CD14-positive monocyte (primary cell): ENCODE data around the gene TCIRG1. TPM values are rescaled to one million over a fixed set of nuclear protein-coding genes. Genes with fewer than 3 reads are reported as not detected.

Source experiments
- DNase-seq, 3 donors: peaks; one replicate each; pipeline ENCODE4 v3.0.0-alpha.2; 2011 to 2022
- H2AFZ ChIP-seq: 2 replicates; pipeline ENCODE4 v1.6.0; 2012; ENCODE audit warnings: mild to moderate bottlenecking, low read depth, low read length, inconsistent platforms; ENCODE audit not compliant: insufficient read depth, poor library complexity, severe bottlenecking
- H3K27ac ChIP-seq, 2 donors: 1 replicate in 1 of 2; 2 replicates in 1 of 2; pipeline ENCODE4 v1.5.1; 2012 to 2013; ENCODE audit warnings: low read length in 2 of 2, control low read depth in 1 of 2, inconsistent platforms in 1 of 2, low read depth in 1 of 2, mild to moderate bottlenecking in 1 of 2
- H3K27me3 ChIP-seq, 2 donors: one replicate each; pipeline versions ENCODE4 v1.6.0 to v1.6.1; 2011 to 2013; ENCODE audit warnings: low read length in 2 of 2; ENCODE audit not compliant: control insufficient read depth in 2 of 2, insufficient read depth in 2 of 2
- H3K36me3 ChIP-seq, 2 donors: replicated peaks in 1 of 2; 1 replicate in 1 of 2; 2 replicates in 1 of 2; pipeline versions ENCODE4 v1.5.1 to v1.6.1; 2012 to 2013; ENCODE audit warnings: low read length in 2 of 2, control low read depth in 1 of 2, inconsistent platforms in 1 of 2, mild to moderate bottlenecking in 1 of 2; ENCODE audit not compliant: insufficient read depth in 2 of 2, control insufficient read depth in 1 of 2
- H3K4me1 ChIP-seq, 2 donors: 1 replicate in 1 of 2; 2 replicates in 1 of 2; pipeline versions ENCODE4 v1.5.1 to v1.6.1; 2012 to 2013; ENCODE audit warnings: low read length in 2 of 2, control low read depth in 1 of 2, inconsistent platforms in 1 of 2, mild to moderate bottlenecking in 1 of 2, moderate library complexity in 1 of 2; ENCODE audit not compliant: insufficient read depth in 2 of 2, control insufficient read depth in 1 of 2
- H3K4me2 ChIP-seq: replicated peaks from 2 replicates; pipeline ENCODE3; 2012; ENCODE audit warnings: low read length, moderate library complexity, mild to moderate bottlenecking; ENCODE audit not compliant: poor library complexity, severe bottlenecking; ENCODE audit errors: extremely low read depth
- H3K4me3 ChIP-seq, 3 experiments: fragments of 200-600 bp in 1 of 3; sonication (generic) in 1 of 3; replicated peaks in 1 of 3; 1 replicate in 2 of 3; 2 replicates in 1 of 3; pipeline ENCODE4 v1.5.1; 2011 to 2013; ENCODE audit warnings: low read length in 3 of 3, mild to moderate bottlenecking in 3 of 3, control low read depth in 2 of 3, low read depth in 2 of 3, inconsistent platforms in 1 of 3, moderate library complexity in 1 of 3
- H3K79me2 ChIP-seq: 2 replicates; pipeline ENCODE4 v1.6.0; 2012; ENCODE audit warnings: mild to moderate bottlenecking, control low read depth, inconsistent platforms, low read length, moderate library complexity; ENCODE audit not compliant: insufficient read depth
- H3K9ac ChIP-seq: 2 replicates; pipeline ENCODE4 v1.6.0; 2017; ENCODE audit warnings: low read length, mild to moderate bottlenecking; ENCODE audit not compliant: insufficient read depth, poor library complexity, severe bottlenecking
- H3K9me3 ChIP-seq, 2 donors: replicated peaks in 1 of 2; 1 replicate in 1 of 2; 2 replicates in 1 of 2; pipeline versions ENCODE4 v1.5.1 to v1.6.1; 2012 to 2013; ENCODE audit warnings: low read length in 2 of 2, control low read depth in 1 of 2; ENCODE audit not compliant: control insufficient read depth in 1 of 2, insufficient read depth in 1 of 2
- H4K20me1 ChIP-seq: 2 replicates; pipeline ENCODE4 v1.6.0; 2012; ENCODE audit warnings: mild to moderate bottlenecking, low read length, control low read depth, moderate library complexity; ENCODE audit not compliant: insufficient read depth
- H3K27ac Mint-ChIP-seq, 7 donors: one replicate each; pipeline ENCODE4 v1.8.0; 2020; ENCODE audit warnings: mild to moderate bottlenecking in 7 of 7, mixed read lengths in 7 of 7, moderate library complexity in 6 of 7, inconsistent platforms in 2 of 7
- H3K27me3 Mint-ChIP-seq, 3 donors: one replicate each; pipeline ENCODE4 v1.8.0; 2021 to 2022; ENCODE audit warnings: low read depth in 3 of 3, mild to moderate bottlenecking in 3 of 3, mixed read lengths in 3 of 3, moderate library complexity in 3 of 3, inconsistent platforms in 1 of 3
- H3K36me3 Mint-ChIP-seq, 2 donors: one replicate each; pipeline ENCODE4 v1.8.0; 2020; ENCODE audit warnings: mixed read lengths in 2 of 2, inconsistent platforms in 1 of 2, mild to moderate bottlenecking in 1 of 2
- H3K4me1 Mint-ChIP-seq: one replicate; pipeline ENCODE4 v1.8.0; 2020; ENCODE audit warnings: mild to moderate bottlenecking, mixed read lengths
- H3K4me3 Mint-ChIP-seq, 2 donors: one replicate each; pipeline ENCODE4 v1.8.0; 2020; ENCODE audit warnings: mild to moderate bottlenecking in 2 of 2, mixed read lengths in 2 of 2, moderate library complexity in 1 of 2
- H3K9me3 Mint-ChIP-seq, 7 donors: one replicate each; pipeline ENCODE4 v1.8.0; 2020 to 2022; ENCODE audit warnings: mixed read lengths in 7 of 7, mild to moderate bottlenecking in 6 of 7, moderate library complexity in 6 of 7, inconsistent platforms in 2 of 7
- WGBS: methylation state at CpG from one replicate; pipeline ENCODE4 v1.1.5; 2013; ENCODE audit warnings: missing lambda C conversion rate; ENCODE audit not compliant: insufficient coverage; 5-methylcytosine and 5-hydroxymethylcytosine counted together
- intact Hi-C, 2 donors: fragments of 100-400 bp; cut with micrococcal nuclease; formaldehyde crosslinking; loops; one replicate each; pipeline versions ENCODE4 v1.15.0 to v1.15.1; 2023
- polyA plus RNA-seq, 3 donors: library from polyadenylated mRNA; depleted of rRNA in 1 of 3; unstranded in 2 of 3; stranded (reverse) in 1 of 3; fragments of 300-500 nt in 2 of 3; fragments of >200 nt in 1 of 3; fragmentation: Illumina TruSeq in 2 of 3; gene quantifications; 1 replicate in 2 of 3; 2 replicates in 1 of 3; pipeline ENCODE4 v1.2.3, GENCODE V29; 2012 to 2021
- TF ChIP-seq, protein P1 (sequence below): fragments of 200-600 bp; IDR thresholded peaks from one replicate; pipeline ENCODE4 v1.8.0; 2022; ENCODE audit warnings: antibody characterized with exemption, mild to moderate bottlenecking

The TCIRG1 gene
- polyA plus RNA-seq, 3 donors, result 197 to 1,286 (median 225) TPM

DNA sequence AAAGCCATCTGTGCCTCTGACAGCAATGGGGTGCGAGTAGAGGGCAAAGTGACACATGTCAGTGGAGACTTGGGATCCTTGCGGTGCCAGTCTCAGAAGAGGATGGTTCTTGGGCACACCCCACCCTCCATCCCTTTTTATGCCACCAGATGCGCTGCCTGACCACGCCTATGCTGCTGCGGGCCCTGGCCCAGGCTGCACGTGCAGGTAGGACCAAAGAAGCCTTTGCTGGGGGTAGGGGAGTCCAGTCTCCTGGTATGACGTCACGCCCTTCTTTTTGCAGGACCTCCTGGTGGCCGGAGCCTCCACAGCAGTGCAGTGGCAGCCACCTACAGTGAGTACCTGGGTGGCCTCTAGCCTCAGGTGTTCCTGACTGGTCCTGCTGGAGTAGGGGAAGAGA, 6.8 kb upstream of the TCIRG1 start:
- Mint-ChIP-seq H3K4me1 (peaks cover 45% of the 10 kb centered on the region), H3K9me3 (no peaks in the 10 kb centered on the region), H3K27me3 (peaks cover 0 to 3% (median 1%) of the 10 kb centered on the region in 3 donors), H3K36me3 (peaks cover 21 to 38% of the 10 kb centered on the region in 2 donors), H3K4me3 (no peak overlapping the region), H3K27ac (peak overlapping the region in 1 of 7 donors; percentile 19)
- no peak overlapping the region for H2AFZ ChIP-seq
- H3K4me2 ChIP-seq, result no peak overlapping the region
- H3K9ac ChIP-seq, result no peak overlapping the region
- no peak overlapping the region for H3K27ac ChIP-seq
- no peaks in the 10 kb centered on the region for H3K27me3 ChIP-seq
- peaks cover 37 to 47% of the 10 kb centered on the region in 2 donors for H3K4me1 ChIP-seq
- DNase-seq, result no peak
- H4K20me1 ChIP-seq, result no peaks in the 10 kb centered on the region
- WGBS, result 94% methylated on average over 4 of the region's 9 CpGs
- intact Hi-C loops, result no loop called here
- no peak overlapping the region for H3K4me3 ChIP-seq
- H3K9me3 ChIP-seq, result no peaks in the 10 kb centered on the region
- peaks cover 31% of the 10 kb centered on the region for H3K79me2 ChIP-seq
- TF ChIP-seq, protein P1, sequence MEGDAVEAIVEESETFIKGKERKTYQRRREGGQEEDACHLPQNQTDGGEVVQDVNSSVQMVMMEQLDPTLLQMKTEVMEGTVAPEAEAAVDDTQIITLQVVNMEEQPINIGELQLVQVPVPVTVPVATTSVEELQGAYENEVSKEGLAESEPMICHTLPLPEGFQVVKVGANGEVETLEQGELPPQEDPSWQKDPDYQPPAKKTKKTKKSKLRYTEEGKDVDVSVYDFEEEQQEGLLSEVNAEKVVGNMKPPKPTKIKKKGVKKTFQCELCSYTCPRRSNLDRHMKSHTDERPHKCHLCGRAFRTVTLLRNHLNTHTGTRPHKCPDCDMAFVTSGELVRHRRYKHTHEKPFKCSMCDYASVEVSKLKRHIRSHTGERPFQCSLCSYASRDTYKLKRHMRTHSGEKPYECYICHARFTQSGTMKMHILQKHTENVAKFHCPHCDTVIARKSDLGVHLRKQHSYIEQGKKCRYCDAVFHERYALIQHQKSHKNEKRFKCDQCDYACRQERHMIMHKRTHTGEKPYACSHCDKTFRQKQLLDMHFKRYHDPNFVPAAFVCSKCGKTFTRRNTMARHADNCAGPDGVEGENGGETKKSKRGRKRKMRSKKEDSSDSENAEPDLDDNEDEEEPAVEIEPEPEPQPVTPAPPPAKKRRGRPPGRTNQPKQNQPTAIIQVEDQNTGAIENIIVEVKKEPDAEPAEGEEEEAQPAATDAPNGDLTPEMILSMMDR, result no peak
- peaks cover 25 to 32% of the 10 kb centered on the region in 2 donors for H3K36me3 ChIP-seq

DNA sequence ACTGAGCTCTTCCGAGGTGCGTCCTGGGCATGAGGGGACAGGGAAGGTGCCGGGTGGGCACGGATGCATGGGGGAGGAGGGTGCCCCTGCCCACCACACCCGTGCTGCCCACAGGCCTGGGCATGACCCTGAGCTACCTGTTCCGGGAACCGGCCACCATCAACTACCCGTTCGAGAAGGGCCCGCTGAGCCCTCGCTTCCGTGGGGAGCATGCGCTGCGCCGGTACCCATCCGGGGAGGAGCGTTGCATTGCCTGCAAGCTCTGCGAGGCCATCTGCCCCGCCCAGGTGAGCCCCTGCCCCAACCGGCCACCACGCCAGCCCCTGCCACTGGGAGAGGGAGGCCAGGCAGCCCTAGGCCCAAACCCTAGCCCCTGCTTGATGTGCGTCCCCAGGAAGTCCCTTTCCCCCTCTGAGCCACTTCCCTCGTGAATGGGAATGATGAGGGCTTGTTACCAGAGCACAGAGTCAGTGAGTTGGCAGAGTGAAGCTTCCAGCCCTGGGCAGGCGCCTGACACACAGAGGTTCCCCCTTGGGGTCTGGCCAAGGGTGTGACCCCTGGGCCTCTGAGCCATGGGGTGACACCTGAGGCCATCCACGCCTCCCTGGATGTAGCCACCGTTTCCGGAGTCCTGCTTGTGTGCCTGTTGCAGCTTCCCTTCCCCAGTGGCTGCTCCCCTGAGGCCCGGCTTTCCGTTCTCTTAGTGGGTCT, 5.7 kb upstream of the TCIRG1 start:
- H3K36me3 Mint-ChIP-seq, result peaks cover 14 to 27% of the 10 kb centered on the region in 2 donors
- intact Hi-C loops, result no loop called here
- peaks cover 14 to 20% of the 10 kb centered on the region in 2 donors for H3K36me3 ChIP-seq
- peaks cover 54% of the 10 kb centered on the region for H3K4me1 Mint-ChIP-seq
- peak overlapping the region in 1 of 2 donors; percentile 32 for H3K27ac ChIP-seq
- H4K20me1 ChIP-seq, result no peaks in the 10 kb centered on the region
- no peak for DNase-seq
- H3K9ac ChIP-seq, result no peak overlapping the region
- no peaks in the 10 kb centered on the region for H3K9me3 ChIP-seq
- WGBS, result 98% methylated on average over 26 of the region's 29 CpGs
- H3K27me3 ChIP-seq, result no peaks in the 10 kb centered on the region
- TF ChIP-seq, protein P1, result no peak
- no peak overlapping the region for H3K4me3 ChIP-seq
- H3K27me3 Mint-ChIP-seq, result peaks cover 0 to 3% (median 1%) of the 10 kb centered on the region in 3 donors
- no peaks in the 10 kb centered on the region for H3K9me3 Mint-ChIP-seq
- peak overlapping the region in 3 of 7 donors; percentile 46 to 54 (median 52) for H3K27ac Mint-ChIP-seq
- H3K4me1 ChIP-seq, result peaks cover 49 to 58% of the 10 kb centered on the region in 2 donors
- H2AFZ ChIP-seq, result no peak overlapping the region
- H3K4me3 Mint-ChIP-seq, result no peak overlapping the region
- H3K79me2 ChIP-seq, result peaks cover 40% of the 10 kb centered on the region
- H3K4me2 ChIP-seq, result no peak overlapping the region
